A549 (cell line): ENCODE data around the gene MAP1LC3B2. TPM values are rescaled to one million over a fixed set of nuclear protein-coding genes. Genes with fewer than 3 reads are reported as not detected.

ENCODE experiments used
- ATAC-seq, 2 experiments: fragments of 200-7000 bp in 1 of 2; fragments of >200 bp in 1 of 2; cut with Nextera tagmentation in 1 of 2; cut with Tn5 transposase in 1 of 2; 3 replicates each; pipeline versions ENCODE4 v1.8.0 to v1.9.1; 2018 to 2020; ENCODE audit warnings: mild to moderate bottlenecking in 1 of 2, moderate library complexity in 1 of 2
- CTCF ChIA-PET: fragments of 300-600 bp; sonication (Branson Sonifier 250); formaldehyde crosslinking; extraction: SDS; loops from one replicate; lab custom pipeline; 2021; ENCODE audit warnings: antibody characterized with exemption, inconsistent platforms; lab: Yijun Ruan, JAX
- POLR2A ChIA-PET: fragments of 350-600 bp; formaldehyde crosslinking; extraction: SDS; loops from one replicate; lab custom pipeline; 2021; ENCODE audit warnings: antibody characterized with exemption, inconsistent platforms; lab: Yijun Ruan, JAX
- DNase-seq, 2 experiments: peaks; one replicate each; pipeline versions ENCODE4 v3.0.0 to v3.0.0-alpha.2; 2011 to 2016; ENCODE audit warnings: low read depth in 1 of 2, low spot score in 1 of 2
- FAIRE-seq: peaks from 2 replicates; lab custom pipeline; 2011; peaks lifted over from hg19 to GRCh38; lab: Jason Lieb, UNC
- H3K27ac ChIP-seq, 2 experiments: fragments of >200 bp; sonication (Bioruptor Twin); formaldehyde crosslinking; 3 replicates each; pipeline ENCODE4 v1.5.1; 2016 to 2017
- H3K4me1 ChIP-seq: fragments of >200 bp; sonication (Bioruptor Twin); formaldehyde crosslinking; 3 replicates; pipeline ENCODE4 v1.6.1; 2016
- H3K4me2 ChIP-seq: fragments of >200 bp; sonication (Bioruptor Twin); formaldehyde crosslinking; 3 replicates; pipeline ENCODE4 v1.6.1; 2016
- H3K4me3 ChIP-seq: fragments of >200 bp; sonication (Bioruptor Twin); formaldehyde crosslinking; 3 replicates; pipeline ENCODE4 v1.5.1; 2016
- H3K9me3 ChIP-seq: fragments of >200 bp; sonication (Bioruptor Twin); formaldehyde crosslinking; 3 replicates; pipeline ENCODE4 v1.6.1; 2016
- BCL3 ChIP-seq: fragments of >200 bp; sonication (Bioruptor Twin); formaldehyde crosslinking; IDR thresholded peaks from 3 replicates; pipeline ENCODE4 v1.6.1; 2016
- CTCF ChIP-seq: fragments of >200 bp; sonication (Bioruptor Twin); formaldehyde crosslinking; IDR thresholded peaks from 3 replicates; pipeline ENCODE4 v1.5.1; 2016
- E2F6 ChIP-seq: IDR thresholded peaks from 2 replicates; pipeline ENCODE4 v1.6.1; 2012; ENCODE audit warnings: low read depth, borderline replicate concordance
- EHF ChIP-seq: fragments of 250-450 bp; sonication (Bioruptor Pico); IDR thresholded peaks from 2 replicates; pipeline ENCODE4 v1.5.0; 2020; ENCODE audit warnings: mild to moderate bottlenecking
- FOSB ChIP-seq: fragments of 250-450 bp; sonication (Bioruptor Pico); IDR thresholded peaks from 2 replicates; pipeline ENCODE4 v1.5.0; 2020; ENCODE audit warnings: mild to moderate bottlenecking, moderate library complexity
- FOSL2 ChIP-seq, 2 experiments: fragments of 450-650 bp in 1 of 2; fragments of >200 bp in 1 of 2; sonication (Bioruptor Twin) in 1 of 2; formaldehyde crosslinking; IDR thresholded peaks; 2 replicates each; pipeline versions ENCODE4 v1.5.0 to v1.6.1; 2016 to 2020; ENCODE audit warnings: mild to moderate bottlenecking in 1 of 2, moderate library complexity in 1 of 2
- HMGXB4 ChIP-seq: fragments of 250-450 bp; sonication (Bioruptor Pico); IDR thresholded peaks from 2 replicates; pipeline ENCODE4 v1.5.0; 2021; ENCODE audit warnings: mild to moderate bottlenecking, moderate library complexity, borderline replicate concordance
- HOXA7 ChIP-seq: fragments of 250-450 bp; sonication (Bioruptor Pico); IDR thresholded peaks from 2 replicates; pipeline ENCODE4 v1.5.0; 2020; ENCODE audit warnings: mild to moderate bottlenecking, moderate library complexity
- HOXB13 ChIP-seq: fragments of 250-450 bp; sonication (Bioruptor Pico); IDR thresholded peaks from 2 replicates; pipeline ENCODE4 v1.5.0; 2020; ENCODE audit warnings: low read depth, mild to moderate bottlenecking, moderate library complexity
- HOXB5 ChIP-seq: fragments of 250-450 bp; sonication (Bioruptor Pico); IDR thresholded peaks from 2 replicates; pipeline ENCODE4 v1.5.0; 2020; ENCODE audit warnings: mild to moderate bottlenecking, moderate library complexity
- KDM1A ChIP-seq: fragments of 200-600 bp; sonication (generic); IDR thresholded peaks from 2 replicates; pipeline ENCODE4 v1.6.1; 2016; ENCODE audit warnings: low read depth, mild to moderate bottlenecking
- KDM5A ChIP-seq: fragments of 200-600 bp; sonication (generic); IDR thresholded peaks from 2 replicates; pipeline ENCODE4 v1.6.1; 2016; ENCODE audit warnings: antibody characterized with exemption, mild to moderate bottlenecking
- MAX ChIP-seq: IDR thresholded peaks from 2 replicates; pipeline ENCODE4 v1.6.1; 2012
- REST ChIP-seq: fragments of 200-600 bp; sonication (generic); IDR thresholded peaks from 2 replicates; pipeline ENCODE4 v1.6.1; 2016; ENCODE audit warnings: antibody characterized with exemption, mild to moderate bottlenecking, moderate library complexity
- RFX5 ChIP-seq: fragments of 450-650 bp; IDR thresholded peaks from 2 replicates; pipeline ENCODE4 v1.7.1; 2014; ENCODE audit warnings: antibody characterized with exemption, mild to moderate bottlenecking, moderate library complexity
- RNF2 ChIP-seq: fragments of 200-600 bp; sonication (generic); IDR thresholded peaks from 2 replicates; pipeline ENCODE4 v1.6.1; 2016; ENCODE audit warnings: low read depth, mild to moderate bottlenecking, antibody characterized with exemption, moderate library complexity, borderline replicate concordance
- TFCP2L1 ChIP-seq: fragments of 250-450 bp; sonication (Bioruptor Pico); IDR thresholded peaks from 2 replicates; pipeline ENCODE4 v1.5.0; 2021; ENCODE audit warnings: mild to moderate bottlenecking
- USF2 ChIP-seq: fragments of 450-650 bp; IDR thresholded peaks from 2 replicates; pipeline ENCODE4 v1.6.1; 2014; ENCODE audit warnings: antibody characterized with exemption
- WGBS: methylation state at CpG from one replicate; pipeline ENCODE4 v1.1.6; 2017; ENCODE audit errors: missing lambda C conversion rate; 5-methylcytosine and 5-hydroxymethylcytosine counted together
- polyA plus RNA-seq, 4 experiments: library from polyadenylated mRNA; depleted of rRNA in 3 of 4; stranded (reverse); fragments of >200 nt; fragmentation: RNase III in 1 of 4; extraction: RNeasy Plus Mini Kit Qiagen cat#74134 plus additional on column Dnase treatment in 1 of 4; gene quantifications; 2 replicates in 3 of 4; 3 replicates in 1 of 4; pipeline ENCODE4 v1.2.3, GENCODE V29; 2011 to 2017
- TF ChIP-seq, protein P1 (sequence below): fragments of 150-350 bp; IDR thresholded peaks from 2 replicates; pipeline ENCODE4 v1.6.1; 2014; ENCODE audit warnings: low read depth, mild to moderate bottlenecking, low read length
- TF ChIP-seq, protein P2 (sequence below): fragments of 250-450 bp; sonication (Bioruptor Pico); IDR thresholded peaks from 2 replicates; pipeline ENCODE4 v1.5.0; 2020; ENCODE audit warnings: low read depth, mild to moderate bottlenecking, moderate library complexity

The MAP1LC3B2 gene
- polyA plus RNA-seq, 2 of the 4 experiments (the other 2 are of a cell fraction), result 2.1 to 2.8 TPM

- FAIRE-seq (no peak), DNase-seq (no peak), ATAC-seq (no peak)
- Histone ChIP-seq H3K27ac (peak overlapping the region in 1 of 2 experiments; percentile 14; a peak in 1 of 6 replicates), H3K4me3 (no peak overlapping the region), H3K4me2 (no peak overlapping the region), H3K9me3 (no peaks in the 10 kb centered on the region), H3K4me1 (peaks cover 7% of the 10 kb centered on the region; the same call in 1 of the 3 replicates)
- ChIA-PET CTCF (interaction anchor here (0.7 to 1.9 kb wide), 4 partner anchors 8 to 65 kb away, joined by 3 to 8 read pairs (median 4); no protein-coding TSS in a partner anchor), POLR2A (no interaction called here)
- TF ChIP-seq KDM1A, result no peak
- TF ChIP-seq, protein P1, sequence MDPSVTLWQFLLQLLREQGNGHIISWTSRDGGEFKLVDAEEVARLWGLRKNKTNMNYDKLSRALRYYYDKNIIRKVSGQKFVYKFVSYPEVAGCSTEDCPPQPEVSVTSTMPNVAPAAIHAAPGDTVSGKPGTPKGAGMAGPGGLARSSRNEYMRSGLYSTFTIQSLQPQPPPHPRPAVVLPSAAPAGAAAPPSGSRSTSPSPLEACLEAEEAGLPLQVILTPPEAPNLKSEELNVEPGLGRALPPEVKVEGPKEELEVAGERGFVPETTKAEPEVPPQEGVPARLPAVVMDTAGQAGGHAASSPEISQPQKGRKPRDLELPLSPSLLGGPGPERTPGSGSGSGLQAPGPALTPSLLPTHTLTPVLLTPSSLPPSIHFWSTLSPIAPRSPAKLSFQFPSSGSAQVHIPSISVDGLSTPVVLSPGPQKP, result no peak
- TF ChIP-seq MAX, result no peak
- no peak for TF ChIP-seq BCL3
- no peak for TF ChIP-seq HOXA7 (CRISPR knock-in tag)
- TF ChIP-seq REST, result no peak
- TF ChIP-seq RFX5, result no peak
- no peak for TF ChIP-seq TFCP2L1 (CRISPR knock-in tag)
- no peak for TF ChIP-seq HOXB5
- no peak for TF ChIP-seq CTCF
- TF ChIP-seq HOXB13, result no peak
- TF ChIP-seq USF2, result no peak
- TF ChIP-seq EHF (CRISPR knock-in tag), result no peak
- no peak for TF ChIP-seq E2F6
- no peak for TF ChIP-seq KDM5A
- TF ChIP-seq FOSL2 (IDR thresholded peaks at IDR 0.05), result no peak
- no peak for TF ChIP-seq FOSL2 (CRISPR knock-in tag; IDR thresholded peaks at IDR 0.05)
- TF ChIP-seq, protein P2, sequence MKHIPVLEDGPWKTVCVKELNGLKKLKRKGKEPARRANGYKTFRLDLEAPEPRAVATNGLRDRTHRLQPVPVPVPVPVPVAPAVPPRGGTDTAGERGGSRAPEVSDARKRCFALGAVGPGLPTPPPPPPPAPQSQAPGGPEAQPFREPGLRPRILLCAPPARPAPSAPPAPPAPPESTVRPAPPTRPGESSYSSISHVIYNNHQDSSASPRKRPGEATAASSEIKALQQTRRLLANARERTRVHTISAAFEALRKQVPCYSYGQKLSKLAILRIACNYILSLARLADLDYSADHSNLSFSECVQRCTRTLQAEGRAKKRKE, result no peak
- no peak for TF ChIP-seq RNF2
- TF ChIP-seq FOSB (CRISPR knock-in tag), result no peak
- TF ChIP-seq HMGXB4, result no peak
- WGBS, result 84% methylated on average over 11 of the region's 11 CpGs
These were observed 42.5 kb upstream of the MAP1LC3B2 start for GRCh38 chr12:116516657-116517056.
